GM23338 (cell line): ENCODE data around the gene GNG7. TPM values are rescaled to one million over a fixed set of nuclear protein-coding genes. Genes with fewer than 3 reads are reported as not detected.
"Not testable (repeated sequence)": the region's sequence is repeated elsewhere in the genome, so short reads cannot be mapped to it uniquely, and the experiment has no call there.

Source experiments
- ATAC-seq: fragments of 200-7000 bp; cut with Tn5 transposase; 3 replicates; pipeline ENCODE4 v1.9.1; 2020
- DNase-seq: peaks from one replicate; pipeline ENCODE4 v3.0.0-alpha.2; 2015; ENCODE audit warnings: low spot score
- H2AFZ ChIP-seq: fragments of 200-600 bp; sonication (generic); 2 replicates; pipeline ENCODE4 v1.8.0; 2016; ENCODE audit warnings: antibody characterized with exemption, mild to moderate bottlenecking, moderate library complexity
- H3F3A ChIP-seq: fragments of 200-600 bp; sonication (generic); replicated peaks from 2 replicates; pipeline ENCODE4 v1.8.0; 2017; ENCODE audit warnings: antibody characterized with exemption, mixed run types, low read depth
- H3K27ac ChIP-seq: fragments of 200-600 bp; sonication (generic); 2 replicates; pipeline ENCODE4 v1.6.1; 2016; ENCODE audit warnings: low read depth
- H3K27me3 ChIP-seq: fragments of 200-600 bp; sonication (generic); 2 replicates; pipeline ENCODE4 v1.8.0; 2016; ENCODE audit warnings: mild to moderate bottlenecking, mixed run types, moderate library complexity; ENCODE audit not compliant: insufficient read depth
- H3K36me3 ChIP-seq: fragments of 200-600 bp; sonication (generic); 2 replicates; pipeline ENCODE4 v1.8.0; 2016; ENCODE audit warnings: mild to moderate bottlenecking; ENCODE audit not compliant: insufficient read depth
- H3K4me1 ChIP-seq: fragments of 200-600 bp; sonication (generic); 2 replicates; pipeline ENCODE4 v1.8.0; 2016; ENCODE audit warnings: mild to moderate bottlenecking, moderate library complexity; ENCODE audit not compliant: insufficient read depth
- H3K4me2 ChIP-seq: fragments of 200-600 bp; sonication (generic); 2 replicates; pipeline ENCODE4 v1.7.1; 2017; ENCODE audit warnings: mixed run types
- H3K4me3 ChIP-seq: fragments of 200-600 bp; sonication (generic); 2 replicates; pipeline ENCODE4 v1.6.1; 2016; ENCODE audit warnings: mixed run types
- H3K79me2 ChIP-seq: fragments of 200-600 bp; sonication (generic); replicated peaks from 2 replicates; pipeline ENCODE4 v1.8.0; 2017; ENCODE audit warnings: mild to moderate bottlenecking; ENCODE audit not compliant: insufficient read depth
- H3K9me2 ChIP-seq: fragments of 200-600 bp; sonication (generic); 2 replicates; pipeline ENCODE4 v1.8.0; 2017; ENCODE audit not compliant: insufficient read depth
- H4K20me1 ChIP-seq: fragments of 200-600 bp; sonication (generic); replicated peaks from 2 replicates; pipeline ENCODE4 v1.8.0; 2017; ENCODE audit warnings: mild to moderate bottlenecking; ENCODE audit not compliant: insufficient read depth
- H3K27ac Mint-ChIP-seq: 2 replicates; pipeline ENCODE4 v1.8.0; 2020; ENCODE audit warnings: inconsistent platforms, mild to moderate bottlenecking, moderate library complexity, mixed read lengths
- H3K27me3 Mint-ChIP-seq: 3 replicates; pipeline ENCODE4 v1.8.0; 2022; ENCODE audit warnings: low read depth, mild to moderate bottlenecking, moderate library complexity, mixed read lengths, inconsistent platforms; ENCODE audit not compliant: insufficient read depth, poor library complexity
- H3K36me3 Mint-ChIP-seq: 3 replicates; pipeline ENCODE4 v1.8.0; 2021; ENCODE audit warnings: low read depth, mild to moderate bottlenecking, inconsistent platforms, moderate library complexity, mixed read lengths
- H3K4me1 Mint-ChIP-seq: 3 replicates; pipeline ENCODE4 v1.8.0; 2020; ENCODE audit warnings: mild to moderate bottlenecking, inconsistent platforms, mixed read lengths
- H3K4me3 Mint-ChIP-seq: 3 replicates; pipeline ENCODE4 v1.8.0; 2021; ENCODE audit warnings: moderate library complexity, mild to moderate bottlenecking, inconsistent platforms, mixed read lengths
- H3K9me3 Mint-ChIP-seq: 3 replicates; pipeline ENCODE4 v1.8.0; 2020; ENCODE audit warnings: moderate library complexity, mild to moderate bottlenecking, inconsistent platforms, mixed read lengths
- CREB1 ChIP-seq: fragments of 250-450 bp; sonication (Bioruptor Pico); IDR thresholded peaks from 2 replicates; pipeline ENCODE4 v1.5.0; 2020; ENCODE audit warnings: low read depth, mild to moderate bottlenecking, moderate library complexity
- EZH2 ChIP-seq: fragments of 200-600 bp; sonication (generic); IDR thresholded peaks from one replicate; pipeline ENCODE4 v1.8.0; 2017; ENCODE audit warnings: antibody characterized with exemption, mild to moderate bottlenecking, low read depth; ENCODE audit not compliant: unreplicated experiment
- EZH2phosphoT487 ChIP-seq: fragments of 200-600 bp; sonication (generic); IDR thresholded peaks from one replicate; pipeline ENCODE4 v1.8.1; 2018; ENCODE audit warnings: antibody characterized with exemption; ENCODE audit not compliant: unreplicated experiment
- POLR2AphosphoS5 ChIP-seq: IDR thresholded peaks from 2 replicates; pipeline ENCODE4 v1.6.1; 2016; ENCODE audit warnings: antibody characterized with exemption, low read depth
- STAT1 ChIP-seq: IDR thresholded peaks from one replicate; pipeline ENCODE4 v1.6.1; 2016; ENCODE audit warnings: antibody characterized with exemption; ENCODE audit not compliant: unreplicated experiment
- ZNF114 ChIP-seq: fragments of 250-450 bp; sonication (Bioruptor Pico); IDR thresholded peaks from 2 replicates; pipeline ENCODE4 v1.5.0; 2020; ENCODE audit warnings: mild to moderate bottlenecking, moderate library complexity
- polyA plus RNA-seq: library from polyadenylated mRNA; unstranded; fragments of >200 nt; fragmentation: Nextera tagmentation; extraction: Ambion mirVana; gene quantifications from 2 replicates; pipeline ENCODE4 v1.2.1, GENCODE V29; 2016
- total RNA-seq: library from RNA; depleted of rRNA; stranded (reverse); fragments of >200 nt; shearing (Covaris generic); gene quantifications from 2 replicates; pipeline ENCODE4 v1.2.3, GENCODE V29; 2014
- TF ChIP-seq, protein P1 (sequence below): IDR thresholded peaks from 2 replicates; pipeline ENCODE4 v1.6.1; 2016; ENCODE audit warnings: antibody characterized with exemption
- TF ChIP-seq, protein P2 (sequence below): fragments of 250-450 bp; sonication (Bioruptor Pico); IDR thresholded peaks from 2 replicates; pipeline ENCODE4 v1.5.0; 2020; ENCODE audit warnings: mild to moderate bottlenecking, moderate library complexity
- TF ChIP-seq, protein P3 (sequence below), 2 experiments: fragments of 200-600 bp in 1 of 2; sonication (generic) in 1 of 2; conservative IDR thresholded peaks; 2 replicates each; pipeline versions ENCODE4 v1.5.1 to v1.6.1; 2016 to 2017; ENCODE audit warnings: antibody characterized with exemption in 2 of 2, low read depth in 2 of 2, mild to moderate bottlenecking in 2 of 2, moderate library complexity in 1 of 2

GNG7 gene
- total and polyA plus RNA-seq, 2 experiments from 2014 or later = 5.1 to 5.4 TPM

DNA sequence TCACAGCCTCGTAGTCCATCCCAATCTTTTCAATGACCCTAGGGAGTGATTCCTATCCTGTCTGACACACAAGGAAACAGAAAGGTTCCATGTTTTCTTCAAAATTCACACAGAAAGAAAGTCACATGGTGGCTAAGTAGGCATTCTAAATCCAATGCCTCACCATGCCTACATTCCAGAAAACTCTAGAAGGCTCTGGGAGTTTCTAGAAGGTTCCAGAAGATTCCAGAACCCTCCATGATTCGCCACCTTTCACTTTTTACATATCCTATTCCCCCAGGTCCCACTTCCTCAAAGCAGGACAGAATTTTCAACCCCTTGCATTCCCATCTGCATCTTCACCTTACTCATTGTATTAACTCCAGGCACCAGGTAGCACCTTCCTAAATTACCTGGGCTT is 23.1 kb downstream of the GNG7 start:
- ATAC-seq = no peak
- Histone ChIP-seq H2AFZ (no peak overlapping the region), H3F3A (peaks cover 7% of the 10 kb centered on the region), H3K79me2 (no peaks in the 10 kb centered on the region), H3K9me2 (no peaks in the 10 kb centered on the region), H3K27me3 (no peaks in the 10 kb centered on the region), H3K4me1 (peaks cover 13% of the 10 kb centered on the region), H3K27ac (no peak overlapping the region), H3K36me3 (no peaks in the 10 kb centered on the region), H3K4me3 (no peak overlapping the region), H3K4me2 (no peak overlapping the region), H4K20me1 (no peaks in the 10 kb centered on the region; the same call in 1 of the 2 replicates)
- Mint-ChIP-seq H3K27me3 (peaks cover 17% of the 10 kb centered on the region), H3K27ac (no peak overlapping the region), H3K4me3 (no peak overlapping the region), H3K4me1 (peaks cover 14% of the 10 kb centered on the region), H3K9me3 (peaks cover 3% of the 10 kb centered on the region; the same call in 2 of the 3 replicates), H3K36me3 (peaks cover 5% of the 10 kb centered on the region; the same call in 2 of the 3 replicates)
- no peak for TF ChIP-seq EZH2phosphoT487
- TF ChIP-seq, protein P1, sequence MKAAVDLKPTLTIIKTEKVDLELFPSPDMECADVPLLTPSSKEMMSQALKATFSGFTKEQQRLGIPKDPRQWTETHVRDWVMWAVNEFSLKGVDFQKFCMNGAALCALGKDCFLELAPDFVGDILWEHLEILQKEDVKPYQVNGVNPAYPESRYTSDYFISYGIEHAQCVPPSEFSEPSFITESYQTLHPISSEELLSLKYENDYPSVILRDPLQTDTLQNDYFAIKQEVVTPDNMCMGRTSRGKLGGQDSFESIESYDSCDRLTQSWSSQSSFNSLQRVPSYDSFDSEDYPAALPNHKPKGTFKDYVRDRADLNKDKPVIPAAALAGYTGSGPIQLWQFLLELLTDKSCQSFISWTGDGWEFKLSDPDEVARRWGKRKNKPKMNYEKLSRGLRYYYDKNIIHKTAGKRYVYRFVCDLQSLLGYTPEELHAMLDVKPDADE = no peak
- TF ChIP-seq, protein P2, sequence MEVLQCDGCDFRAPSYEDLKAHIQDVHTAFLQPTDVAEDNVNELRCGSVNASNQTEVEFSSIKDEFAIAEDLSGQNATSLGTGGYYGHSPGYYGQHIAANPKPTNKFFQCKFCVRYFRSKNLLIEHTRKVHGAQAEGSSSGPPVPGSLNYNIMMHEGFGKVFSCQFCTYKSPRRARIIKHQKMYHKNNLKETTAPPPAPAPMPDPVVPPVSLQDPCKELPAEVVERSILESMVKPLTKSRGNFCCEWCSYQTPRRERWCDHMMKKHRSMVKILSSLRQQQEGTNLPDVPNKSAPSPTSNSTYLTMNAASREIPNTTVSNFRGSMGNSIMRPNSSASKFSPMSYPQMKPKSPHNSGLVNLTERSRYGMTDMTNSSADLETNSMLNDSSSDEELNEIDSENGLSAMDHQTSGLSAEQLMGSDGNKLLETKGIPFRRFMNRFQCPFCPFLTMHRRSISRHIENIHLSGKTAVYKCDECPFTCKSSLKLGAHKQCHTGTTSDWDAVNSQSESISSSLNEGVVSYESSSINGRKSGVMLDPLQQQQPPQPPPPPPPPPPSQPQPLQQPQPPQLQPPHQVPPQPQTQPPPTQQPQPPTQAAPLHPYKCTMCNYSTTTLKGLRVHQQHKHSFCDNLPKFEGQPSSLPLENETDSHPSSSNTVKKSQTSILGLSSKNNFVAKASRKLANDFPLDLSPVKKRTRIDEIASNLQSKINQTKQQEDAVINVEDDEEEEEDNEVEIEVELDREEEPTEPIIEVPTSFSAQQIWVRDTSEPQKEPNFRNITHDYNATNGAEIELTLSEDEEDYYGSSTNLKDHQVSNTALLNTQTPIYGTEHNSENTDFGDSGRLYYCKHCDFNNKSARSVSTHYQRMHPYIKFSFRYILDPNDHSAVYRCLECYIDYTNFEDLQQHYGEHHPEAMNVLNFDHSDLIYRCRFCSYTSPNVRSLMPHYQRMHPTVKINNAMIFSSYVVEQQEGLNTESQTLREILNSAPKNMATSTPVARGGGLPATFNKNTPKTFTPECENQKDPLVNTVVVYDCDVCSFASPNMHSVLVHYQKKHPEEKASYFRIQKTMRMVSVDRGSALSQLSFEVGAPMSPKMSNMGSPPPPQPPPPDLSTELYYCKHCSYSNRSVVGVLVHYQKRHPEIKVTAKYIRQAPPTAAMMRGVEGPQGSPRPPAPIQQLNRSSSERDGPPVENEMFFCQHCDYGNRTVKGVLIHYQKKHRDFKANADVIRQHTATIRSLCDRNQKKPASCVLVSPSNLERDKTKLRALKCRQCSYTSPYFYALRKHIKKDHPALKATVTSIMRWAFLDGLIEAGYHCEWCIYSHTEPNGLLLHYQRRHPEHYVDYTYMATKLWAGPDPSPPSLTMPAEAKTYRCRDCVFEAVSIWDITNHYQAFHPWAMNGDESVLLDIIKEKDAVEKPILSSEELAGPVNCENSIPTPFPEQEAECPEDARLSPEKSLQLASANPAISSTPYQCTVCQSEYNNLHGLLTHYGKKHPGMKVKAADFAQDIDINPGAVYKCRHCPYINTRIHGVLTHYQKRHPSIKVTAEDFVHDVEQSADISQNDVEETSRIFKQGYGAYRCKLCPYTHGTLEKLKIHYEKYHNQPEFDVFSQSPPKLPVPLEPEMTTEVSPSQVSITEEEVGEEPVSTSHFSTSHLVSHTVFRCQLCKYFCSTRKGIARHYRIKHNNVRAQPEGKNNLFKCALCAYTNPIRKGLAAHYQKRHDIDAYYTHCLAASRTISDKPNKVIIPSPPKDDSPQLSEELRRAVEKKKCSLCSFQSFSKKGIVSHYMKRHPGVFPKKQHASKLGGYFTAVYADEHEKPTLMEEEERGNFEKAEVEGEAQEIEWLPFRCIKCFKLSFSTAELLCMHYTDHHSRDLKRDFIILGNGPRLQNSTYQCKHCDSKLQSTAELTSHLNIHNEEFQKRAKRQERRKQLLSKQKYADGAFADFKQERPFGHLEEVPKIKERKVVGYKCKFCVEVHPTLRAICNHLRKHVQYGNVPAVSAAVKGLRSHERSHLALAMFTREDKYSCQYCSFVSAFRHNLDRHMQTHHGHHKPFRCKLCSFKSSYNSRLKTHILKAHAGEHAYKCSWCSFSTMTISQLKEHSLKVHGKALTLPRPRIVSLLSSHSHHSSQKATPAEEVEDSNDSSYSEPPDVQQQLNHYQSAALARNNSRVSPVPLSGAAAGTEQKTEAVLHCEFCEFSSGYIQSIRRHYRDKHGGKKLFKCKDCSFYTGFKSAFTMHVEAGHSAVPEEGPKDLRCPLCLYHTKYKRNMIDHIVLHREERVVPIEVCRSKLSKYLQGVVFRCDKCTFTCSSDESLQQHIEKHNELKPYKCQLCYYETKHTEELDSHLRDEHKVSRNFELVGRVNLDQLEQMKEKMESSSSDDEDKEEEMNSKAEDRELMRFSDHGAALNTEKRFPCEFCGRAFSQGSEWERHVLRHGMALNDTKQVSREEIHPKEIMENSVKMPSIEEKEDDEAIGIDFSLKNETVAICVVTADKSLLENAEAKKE (CRISPR knock-in tag) = no peak
- TF ChIP-seq EZH2 = no peak
- TF ChIP-seq STAT1 = no peak
- TF ChIP-seq CREB1 (CRISPR knock-in tag) = no peak
- TF ChIP-seq ZNF114 (CRISPR knock-in tag) = no peak
- no peak for TF ChIP-seq POLR2AphosphoS5
- TF ChIP-seq, protein P3, sequence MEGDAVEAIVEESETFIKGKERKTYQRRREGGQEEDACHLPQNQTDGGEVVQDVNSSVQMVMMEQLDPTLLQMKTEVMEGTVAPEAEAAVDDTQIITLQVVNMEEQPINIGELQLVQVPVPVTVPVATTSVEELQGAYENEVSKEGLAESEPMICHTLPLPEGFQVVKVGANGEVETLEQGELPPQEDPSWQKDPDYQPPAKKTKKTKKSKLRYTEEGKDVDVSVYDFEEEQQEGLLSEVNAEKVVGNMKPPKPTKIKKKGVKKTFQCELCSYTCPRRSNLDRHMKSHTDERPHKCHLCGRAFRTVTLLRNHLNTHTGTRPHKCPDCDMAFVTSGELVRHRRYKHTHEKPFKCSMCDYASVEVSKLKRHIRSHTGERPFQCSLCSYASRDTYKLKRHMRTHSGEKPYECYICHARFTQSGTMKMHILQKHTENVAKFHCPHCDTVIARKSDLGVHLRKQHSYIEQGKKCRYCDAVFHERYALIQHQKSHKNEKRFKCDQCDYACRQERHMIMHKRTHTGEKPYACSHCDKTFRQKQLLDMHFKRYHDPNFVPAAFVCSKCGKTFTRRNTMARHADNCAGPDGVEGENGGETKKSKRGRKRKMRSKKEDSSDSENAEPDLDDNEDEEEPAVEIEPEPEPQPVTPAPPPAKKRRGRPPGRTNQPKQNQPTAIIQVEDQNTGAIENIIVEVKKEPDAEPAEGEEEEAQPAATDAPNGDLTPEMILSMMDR (conservative IDR thresholded peaks at IDR 0.05; ENCODE audit: low read depth in 2 of 2) = no peak
- DNase-seq = no peak

DNA sequence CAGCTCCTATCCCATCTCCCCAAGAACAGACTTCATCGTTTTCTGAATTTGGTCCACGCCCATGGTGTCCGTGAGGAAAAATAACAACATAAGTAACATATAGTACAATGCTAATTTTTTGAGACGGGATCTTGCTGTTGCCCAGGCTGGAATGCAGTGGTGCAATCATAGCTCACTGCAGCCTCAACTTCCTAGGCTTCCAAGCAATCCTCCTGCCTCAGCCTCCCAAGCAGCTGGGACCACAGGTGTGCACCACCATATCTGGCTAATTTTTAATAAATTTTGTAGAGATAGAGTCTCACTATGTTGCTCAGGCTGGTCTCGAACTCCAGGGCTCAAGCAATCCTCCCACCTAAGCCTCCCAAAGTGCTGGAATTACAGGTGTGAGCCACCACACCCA is 23.5 kb downstream of the GNG7 start:
- H3K9me2 ChIP-seq, H3K4me3 Mint-ChIP-seq, ATAC-seq, H3K27me3 ChIP-seq, H3K36me3 ChIP-seq, H3K4me2 ChIP-seq, H3K79me2 ChIP-seq, H4K20me1 ChIP-seq, DNase-seq, H3K36me3 Mint-ChIP-seq, H3F3A ChIP-seq, H3K27ac Mint-ChIP-seq, H3K4me3 ChIP-seq, H2AFZ ChIP-seq, H3K9me3 Mint-ChIP-seq, H3K27ac ChIP-seq: not testable (repeated sequence)
- Mint-ChIP-seq H3K27me3 (peaks cover 17% of the 10 kb centered on the region), H3K4me1 (peaks cover 17% of the 10 kb centered on the region)
- H3K4me1 ChIP-seq = peaks cover 13% of the 10 kb centered on the region
